Transverse colon (tissue), 3 donors: Measurements from ENCODE around the gene CACNA1S.

ENCODE experiments used
- EP300 ChIP-seq: sonication (generic); formaldehyde crosslinking; IDR thresholded peaks from one replicate; pipeline ENCODE4 v1.6.1; 2017; ENCODE audit warnings: antibody characterized with exemption, low read depth
- TF ChIP-seq, protein P1 (sequence below), 5 experiments: fragments of 200-600 bp in 3 of 5; fragments of 450-650 bp in 2 of 5; sonication (generic) in 3 of 5; IDR thresholded peaks; 1 replicate in 2 of 5; 2 replicates in 3 of 5; pipeline ENCODE4 v1.5.1; 2016 to 2017; ENCODE audit warnings: antibody characterized with exemption in 5 of 5, inconsistent platforms in 3 of 5, mild to moderate bottlenecking in 2 of 5, moderate library complexity in 1 of 5

DNA sequence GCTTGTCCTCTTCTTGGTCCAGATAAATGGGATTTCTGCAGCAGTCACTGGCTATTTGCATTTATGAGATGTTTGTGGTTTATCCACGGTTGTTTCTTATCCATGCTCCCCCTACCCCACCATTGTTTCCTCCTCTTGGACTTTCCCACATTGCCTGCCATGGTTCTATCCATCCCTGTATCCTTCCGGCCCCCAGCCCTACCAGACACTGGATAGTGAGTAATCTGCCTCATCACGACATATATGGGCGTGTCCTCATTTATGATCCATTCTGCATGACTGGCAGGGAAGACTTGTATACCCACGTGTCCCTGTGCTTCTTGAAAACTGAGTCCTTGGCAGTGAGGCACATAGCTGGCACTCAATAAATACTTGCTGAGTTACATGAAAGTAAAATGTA lies 40.1 kb downstream of the CACNA1S start:
- TF ChIP-seq, protein P1, sequence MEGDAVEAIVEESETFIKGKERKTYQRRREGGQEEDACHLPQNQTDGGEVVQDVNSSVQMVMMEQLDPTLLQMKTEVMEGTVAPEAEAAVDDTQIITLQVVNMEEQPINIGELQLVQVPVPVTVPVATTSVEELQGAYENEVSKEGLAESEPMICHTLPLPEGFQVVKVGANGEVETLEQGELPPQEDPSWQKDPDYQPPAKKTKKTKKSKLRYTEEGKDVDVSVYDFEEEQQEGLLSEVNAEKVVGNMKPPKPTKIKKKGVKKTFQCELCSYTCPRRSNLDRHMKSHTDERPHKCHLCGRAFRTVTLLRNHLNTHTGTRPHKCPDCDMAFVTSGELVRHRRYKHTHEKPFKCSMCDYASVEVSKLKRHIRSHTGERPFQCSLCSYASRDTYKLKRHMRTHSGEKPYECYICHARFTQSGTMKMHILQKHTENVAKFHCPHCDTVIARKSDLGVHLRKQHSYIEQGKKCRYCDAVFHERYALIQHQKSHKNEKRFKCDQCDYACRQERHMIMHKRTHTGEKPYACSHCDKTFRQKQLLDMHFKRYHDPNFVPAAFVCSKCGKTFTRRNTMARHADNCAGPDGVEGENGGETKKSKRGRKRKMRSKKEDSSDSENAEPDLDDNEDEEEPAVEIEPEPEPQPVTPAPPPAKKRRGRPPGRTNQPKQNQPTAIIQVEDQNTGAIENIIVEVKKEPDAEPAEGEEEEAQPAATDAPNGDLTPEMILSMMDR (IDR thresholded peaks at IDR 0.05), result no peak
- TF ChIP-seq EP300, result no peak
